GM12801 (cell line): ENCODE data around the gene LRCOL1.

ENCODE experiments used
- TF ChIP-seq, protein P1 (sequence below): IDR thresholded peaks from one replicate; pipeline ENCODE4 v1.5.1; 2011; ENCODE audit warnings: control low read depth; ENCODE audit not compliant: insufficient read length; ENCODE audit errors: extremely low read depth

The LRCOL1 gene

GRCh38 chr12:132577191-132577920 lies 33.0 kb downstream of the LRCOL1 start:
- TF ChIP-seq, protein P1, sequence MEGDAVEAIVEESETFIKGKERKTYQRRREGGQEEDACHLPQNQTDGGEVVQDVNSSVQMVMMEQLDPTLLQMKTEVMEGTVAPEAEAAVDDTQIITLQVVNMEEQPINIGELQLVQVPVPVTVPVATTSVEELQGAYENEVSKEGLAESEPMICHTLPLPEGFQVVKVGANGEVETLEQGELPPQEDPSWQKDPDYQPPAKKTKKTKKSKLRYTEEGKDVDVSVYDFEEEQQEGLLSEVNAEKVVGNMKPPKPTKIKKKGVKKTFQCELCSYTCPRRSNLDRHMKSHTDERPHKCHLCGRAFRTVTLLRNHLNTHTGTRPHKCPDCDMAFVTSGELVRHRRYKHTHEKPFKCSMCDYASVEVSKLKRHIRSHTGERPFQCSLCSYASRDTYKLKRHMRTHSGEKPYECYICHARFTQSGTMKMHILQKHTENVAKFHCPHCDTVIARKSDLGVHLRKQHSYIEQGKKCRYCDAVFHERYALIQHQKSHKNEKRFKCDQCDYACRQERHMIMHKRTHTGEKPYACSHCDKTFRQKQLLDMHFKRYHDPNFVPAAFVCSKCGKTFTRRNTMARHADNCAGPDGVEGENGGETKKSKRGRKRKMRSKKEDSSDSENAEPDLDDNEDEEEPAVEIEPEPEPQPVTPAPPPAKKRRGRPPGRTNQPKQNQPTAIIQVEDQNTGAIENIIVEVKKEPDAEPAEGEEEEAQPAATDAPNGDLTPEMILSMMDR = no peak

DNA sequence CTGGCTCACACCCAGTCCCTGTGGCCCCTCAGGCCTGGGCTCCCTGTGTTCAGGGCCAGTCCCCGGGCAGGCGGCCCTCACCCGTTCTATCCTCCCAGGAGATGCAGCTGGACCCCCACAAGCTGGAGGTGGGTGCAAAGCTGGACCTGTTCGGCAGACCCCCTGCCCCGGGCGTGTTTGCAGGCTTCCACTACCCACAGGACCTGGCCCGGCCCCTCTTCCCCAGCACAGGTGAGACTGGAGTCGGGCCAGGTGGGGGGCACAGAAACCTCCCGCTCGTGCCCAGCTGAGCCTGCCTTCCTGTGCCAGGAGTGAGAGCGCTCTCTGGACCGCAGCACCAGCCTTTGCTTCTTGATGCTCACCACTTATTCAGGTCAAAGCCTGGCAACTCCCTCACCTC lies 33.7 kb downstream of the LRCOL1 start:
- TF ChIP-seq, protein P1 = no peak

- TF ChIP-seq, protein P1 = no peak
These were observed 34.7 kb downstream of the LRCOL1 start for GRCh38 chr12:132575661-132576060.

DNA sequence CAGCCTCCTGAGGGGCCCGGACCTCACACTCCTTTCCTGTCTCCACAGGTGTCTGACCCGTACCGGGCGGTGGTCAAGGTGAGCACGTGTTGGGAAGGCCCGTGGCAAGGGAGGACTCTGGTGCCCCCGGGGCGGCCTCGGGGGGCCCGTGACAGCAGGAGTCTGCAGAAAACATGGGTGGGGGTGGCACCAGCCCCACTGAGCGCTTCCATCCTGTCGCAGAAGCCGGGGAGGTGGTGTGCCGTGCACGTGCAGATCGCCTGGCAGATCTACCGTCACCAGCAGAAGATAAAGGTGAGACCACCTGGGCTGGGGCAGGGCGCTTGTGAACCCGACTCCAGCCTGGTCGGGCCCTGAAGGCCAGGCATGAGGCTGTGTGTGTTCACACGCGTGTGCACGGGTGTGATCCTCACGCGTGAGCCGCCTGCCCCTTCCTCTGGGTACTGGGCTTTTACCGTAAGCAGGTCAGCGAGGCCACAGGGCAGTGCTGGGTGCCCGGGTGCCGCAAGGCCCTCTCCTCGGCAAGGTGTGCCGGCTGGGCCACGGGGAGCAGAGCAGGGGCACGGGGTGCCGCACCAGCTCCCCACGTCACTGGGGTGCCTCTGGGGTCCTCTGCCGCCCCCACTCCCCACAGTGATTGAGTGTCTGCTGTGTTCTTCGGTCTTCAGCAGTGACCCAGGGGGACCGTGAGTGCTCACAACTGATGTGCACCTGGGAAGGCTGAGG lies 35.9 kb downstream of the LRCOL1 start:
- TF ChIP-seq, protein P1 = no peak

- TF ChIP-seq, protein P1 = no peak
These were observed 37.3 kb downstream of the LRCOL1 start for GRCh38 chr12:132572801-132573760.

DNA sequence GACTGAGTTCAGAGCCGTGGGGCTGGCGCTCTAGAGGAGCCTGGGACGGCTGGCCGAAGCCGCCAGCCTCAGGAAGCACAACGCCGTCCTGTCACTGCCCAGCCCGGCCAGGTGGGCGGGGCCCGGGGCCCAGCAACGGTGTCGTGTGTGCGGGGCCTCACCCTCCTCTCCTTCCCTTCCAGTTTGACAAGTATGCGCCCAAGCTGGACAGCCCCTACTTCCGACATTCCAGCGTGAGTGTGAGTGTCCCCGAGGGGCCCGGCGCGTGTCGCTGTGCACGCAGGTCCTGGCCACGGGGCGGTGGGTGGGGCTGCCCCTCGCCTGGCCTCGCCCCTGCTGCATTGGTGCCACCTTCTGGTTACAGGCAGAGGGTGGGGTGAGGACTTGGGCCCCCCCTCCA lies 38.3 kb downstream of the LRCOL1 start:
- TF ChIP-seq, protein P1 = no peak

GRCh38 chr12:132571598-132571997 lies 38.8 kb downstream of the LRCOL1 start:
- TF ChIP-seq, protein P1 = no peak
